Calu3 (cell line): Measurements from ENCODE around the gene HPSE2. TPM values are rescaled to one million over a fixed set of nuclear protein-coding genes. Genes with fewer than 3 reads are reported as not detected.

Source experiments
- BruUV-seq: library from RNA; stranded (reverse); fragments of 400-500 nt; replicated peaks from 2 replicates; lab custom pipeline; 2021; lab: Mats Ljungman, UMichigan
- CTCF ChIA-PET: fragments of 300-600 bp; sonication (Branson Sonifier 250); formaldehyde crosslinking; loops from one replicate; lab custom pipeline; 2022; ENCODE audit warnings: antibody characterized with exemption; lab: Charles Lee
- DNase-seq: peaks from one replicate; pipeline ENCODE4 v3.0.0; 2022
- H3K27ac Mint-ChIP-seq: one replicate; pipeline ENCODE4 v1.8.0; 2022; ENCODE audit warnings: mixed read lengths; ENCODE audit not compliant: unreplicated experiment
- H3K27me3 Mint-ChIP-seq: one replicate; pipeline ENCODE4 v1.8.0; 2022; ENCODE audit warnings: mixed read lengths; ENCODE audit not compliant: unreplicated experiment
- H3K36me3 Mint-ChIP-seq: one replicate; pipeline ENCODE4 v1.8.0; 2022; ENCODE audit warnings: mild to moderate bottlenecking, moderate library complexity, mixed read lengths; ENCODE audit not compliant: insufficient read depth, unreplicated experiment
- H3K4me1 Mint-ChIP-seq: one replicate; pipeline ENCODE4 v1.8.0; 2022; ENCODE audit warnings: mild to moderate bottlenecking, low read depth, mixed read lengths; ENCODE audit not compliant: unreplicated experiment
- H3K4me3 Mint-ChIP-seq: one replicate; pipeline ENCODE4 v1.8.0; 2022; ENCODE audit warnings: mild to moderate bottlenecking, low read depth, moderate library complexity, mixed read lengths; ENCODE audit not compliant: unreplicated experiment
- H3K9me3 Mint-ChIP-seq: one replicate; pipeline ENCODE4 v1.8.0; 2022; ENCODE audit warnings: low read depth, mixed read lengths; ENCODE audit not compliant: unreplicated experiment
- intact Hi-C: fragments of 100-400 bp; cut with micrococcal nuclease; formaldehyde crosslinking; loops from one replicate; pipeline ENCODE4 v1.10.0; 2022; ENCODE audit not compliant: unreplicated experiment
- total RNA-seq: library from RNA; stranded (reverse); gene quantifications from 2 replicates; pipeline ENCODE4 v1.2.3, GENCODE V29; 2022
- TF ChIP-seq, protein P1 (sequence below): fragments of 200-600 bp; IDR thresholded peaks from one replicate; pipeline ENCODE4 v1.8.0; 2022; ENCODE audit warnings: antibody characterized with exemption; ENCODE audit not compliant: unreplicated experiment

The HPSE2 gene
- total RNA-seq, 1 experiment from 2014 or later = not detected

DNA sequence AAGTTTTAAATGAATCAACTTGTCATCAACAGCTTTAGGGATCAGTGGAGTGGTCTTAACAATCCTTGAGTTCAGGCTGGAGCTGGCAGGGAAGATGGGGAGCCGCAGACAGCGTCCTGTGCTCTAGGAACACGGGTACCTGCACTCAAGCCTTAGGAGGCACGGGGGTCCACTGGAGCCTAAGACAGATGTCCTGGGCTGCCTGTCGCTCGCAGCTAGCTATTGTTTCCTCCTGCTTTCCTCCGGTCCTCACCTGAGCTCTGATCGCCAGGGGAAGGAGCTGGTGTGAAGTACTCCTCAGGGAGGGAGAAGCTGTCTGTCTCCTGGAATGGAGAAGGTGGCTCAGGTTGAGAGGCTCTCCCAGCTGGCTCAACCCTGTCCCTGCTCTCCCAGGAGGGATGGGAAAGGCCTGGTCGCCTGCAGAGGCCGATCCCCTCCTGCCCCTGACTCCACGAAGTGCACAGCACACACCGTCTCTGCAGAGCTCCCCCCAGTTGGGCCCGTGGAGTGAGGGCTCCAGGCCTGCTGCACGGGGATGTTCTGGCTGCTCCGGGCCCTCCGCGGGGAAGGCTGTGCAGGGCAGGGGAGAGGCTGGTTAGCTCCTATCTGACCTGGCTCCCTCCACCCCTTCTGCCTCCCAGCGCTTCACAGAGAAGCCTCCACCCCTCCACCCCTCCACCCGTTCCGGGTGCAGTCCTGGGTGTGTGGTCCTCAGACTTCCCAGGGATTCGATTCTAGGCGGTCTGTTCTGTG lies 806.2 kb downstream of the HPSE2 start:
- H3K4me3 Mint-ChIP-seq = no peak overlapping the region
- no peaks in the 10 kb centered on the region for H3K9me3 Mint-ChIP-seq
- BruUV-seq = no TSS peak
- DNase-seq = no peak
- TF ChIP-seq, protein P1, sequence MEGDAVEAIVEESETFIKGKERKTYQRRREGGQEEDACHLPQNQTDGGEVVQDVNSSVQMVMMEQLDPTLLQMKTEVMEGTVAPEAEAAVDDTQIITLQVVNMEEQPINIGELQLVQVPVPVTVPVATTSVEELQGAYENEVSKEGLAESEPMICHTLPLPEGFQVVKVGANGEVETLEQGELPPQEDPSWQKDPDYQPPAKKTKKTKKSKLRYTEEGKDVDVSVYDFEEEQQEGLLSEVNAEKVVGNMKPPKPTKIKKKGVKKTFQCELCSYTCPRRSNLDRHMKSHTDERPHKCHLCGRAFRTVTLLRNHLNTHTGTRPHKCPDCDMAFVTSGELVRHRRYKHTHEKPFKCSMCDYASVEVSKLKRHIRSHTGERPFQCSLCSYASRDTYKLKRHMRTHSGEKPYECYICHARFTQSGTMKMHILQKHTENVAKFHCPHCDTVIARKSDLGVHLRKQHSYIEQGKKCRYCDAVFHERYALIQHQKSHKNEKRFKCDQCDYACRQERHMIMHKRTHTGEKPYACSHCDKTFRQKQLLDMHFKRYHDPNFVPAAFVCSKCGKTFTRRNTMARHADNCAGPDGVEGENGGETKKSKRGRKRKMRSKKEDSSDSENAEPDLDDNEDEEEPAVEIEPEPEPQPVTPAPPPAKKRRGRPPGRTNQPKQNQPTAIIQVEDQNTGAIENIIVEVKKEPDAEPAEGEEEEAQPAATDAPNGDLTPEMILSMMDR = no peak
- no peaks in the 10 kb centered on the region for H3K27me3 Mint-ChIP-seq
- H3K4me1 Mint-ChIP-seq = peaks cover 2% of the 10 kb centered on the region
- CTCF ChIA-PET = no interaction called here
- intact Hi-C loops = no loop called here
- no peak overlapping the region for H3K27ac Mint-ChIP-seq
- H3K36me3 Mint-ChIP-seq = peaks cover 15% of the 10 kb centered on the region

DNA sequence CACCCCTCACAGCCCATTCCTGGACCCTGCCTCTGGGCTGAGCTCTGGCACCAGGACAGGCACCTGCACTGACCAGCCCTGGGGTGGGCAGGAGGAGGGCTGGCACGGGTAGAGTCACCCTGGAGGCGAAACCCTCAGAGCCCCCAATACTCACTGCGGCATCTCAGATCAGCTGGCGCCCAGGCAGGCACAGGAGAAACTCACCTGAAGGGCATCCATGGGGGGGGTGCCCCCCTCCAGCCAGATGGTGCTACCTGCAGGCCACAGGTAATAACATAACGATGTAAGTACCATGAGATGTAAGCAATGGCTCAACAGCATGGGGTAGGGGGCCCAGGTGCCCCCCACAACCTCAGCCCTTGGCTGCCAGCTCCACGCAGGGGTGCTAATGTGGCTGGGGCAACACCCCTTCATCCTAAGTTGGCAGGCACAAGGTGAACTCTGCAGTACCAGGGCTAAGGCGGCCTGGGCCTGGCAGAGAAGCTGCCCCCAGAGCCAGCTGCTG lies 808.6 kb downstream of the HPSE2 start:
- DNase-seq = no peak
- BruUV-seq = no TSS peak
- TF ChIP-seq, protein P1 = no peak
- intact Hi-C loops = no loop called here
- Mint-ChIP-seq H3K27ac (no peak overlapping the region), H3K27me3 (no peaks in the 10 kb centered on the region), H3K9me3 (no peaks in the 10 kb centered on the region), H3K36me3 (peaks cover 15% of the 10 kb centered on the region), H3K4me3 (no peak overlapping the region), H3K4me1 (no peaks in the 10 kb centered on the region)
- CTCF ChIA-PET = no interaction called here

DNA sequence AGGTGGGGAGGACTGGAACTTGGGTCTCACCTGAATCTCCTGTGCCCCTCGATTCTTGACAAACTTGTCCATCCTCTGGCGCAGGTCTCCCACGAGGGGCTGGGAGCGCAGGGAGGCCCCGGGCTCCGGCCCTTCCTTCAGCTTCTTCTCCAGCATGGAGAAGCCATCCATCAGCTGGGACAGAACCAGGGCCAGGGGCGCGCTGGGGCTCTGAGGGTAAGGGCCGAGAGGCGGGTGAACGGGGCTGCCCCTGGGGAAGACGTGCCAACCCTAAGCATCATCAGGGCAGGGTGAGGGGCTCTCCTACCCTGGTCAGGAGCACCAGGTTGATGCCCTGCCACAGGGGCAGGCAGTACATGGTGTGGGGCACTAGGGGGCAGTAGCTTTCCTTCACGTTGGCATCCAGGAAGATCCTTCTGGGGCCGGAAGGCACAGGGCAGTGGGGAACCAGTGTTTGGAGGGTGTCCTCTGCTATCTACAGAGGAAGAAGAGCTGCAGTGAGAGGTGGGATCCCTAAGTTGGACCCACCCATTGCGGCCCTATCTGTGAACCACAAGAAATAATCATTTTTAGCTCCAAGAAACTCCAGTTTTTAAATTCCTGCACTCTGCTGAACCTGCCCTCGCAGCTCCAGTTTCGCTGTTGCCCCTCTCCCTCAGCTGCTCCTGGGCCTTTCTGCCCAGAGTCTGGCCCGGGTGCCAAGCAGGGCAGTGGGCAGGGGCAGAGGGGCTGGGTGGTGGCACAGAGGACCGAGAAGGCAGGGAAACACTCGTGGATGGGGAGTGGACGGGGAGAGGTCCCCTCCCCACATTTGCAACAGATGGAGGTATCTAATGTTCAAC lies 809.9 kb downstream of the HPSE2 start:
- H3K4me1 Mint-ChIP-seq = no peaks in the 10 kb centered on the region
- H3K4me3 Mint-ChIP-seq = no peak overlapping the region
- intact Hi-C loops = no loop called here
- H3K36me3 Mint-ChIP-seq = peaks cover 7% of the 10 kb centered on the region
- H3K27ac Mint-ChIP-seq = no peak overlapping the region
- H3K9me3 Mint-ChIP-seq = no peaks in the 10 kb centered on the region
- H3K27me3 Mint-ChIP-seq = no peaks in the 10 kb centered on the region
- CTCF ChIA-PET = interaction anchor here (0.6 to 1.2 kb wide), 4 partner anchors 9 to 821 kb away, joined by 3 read pairs; partner anchors contain the start of gene PYROXD2
- no TSS peak for BruUV-seq
- peak; percentile 56 for DNase-seq
- TF ChIP-seq, protein P1 = peak; percentile 74

DNA sequence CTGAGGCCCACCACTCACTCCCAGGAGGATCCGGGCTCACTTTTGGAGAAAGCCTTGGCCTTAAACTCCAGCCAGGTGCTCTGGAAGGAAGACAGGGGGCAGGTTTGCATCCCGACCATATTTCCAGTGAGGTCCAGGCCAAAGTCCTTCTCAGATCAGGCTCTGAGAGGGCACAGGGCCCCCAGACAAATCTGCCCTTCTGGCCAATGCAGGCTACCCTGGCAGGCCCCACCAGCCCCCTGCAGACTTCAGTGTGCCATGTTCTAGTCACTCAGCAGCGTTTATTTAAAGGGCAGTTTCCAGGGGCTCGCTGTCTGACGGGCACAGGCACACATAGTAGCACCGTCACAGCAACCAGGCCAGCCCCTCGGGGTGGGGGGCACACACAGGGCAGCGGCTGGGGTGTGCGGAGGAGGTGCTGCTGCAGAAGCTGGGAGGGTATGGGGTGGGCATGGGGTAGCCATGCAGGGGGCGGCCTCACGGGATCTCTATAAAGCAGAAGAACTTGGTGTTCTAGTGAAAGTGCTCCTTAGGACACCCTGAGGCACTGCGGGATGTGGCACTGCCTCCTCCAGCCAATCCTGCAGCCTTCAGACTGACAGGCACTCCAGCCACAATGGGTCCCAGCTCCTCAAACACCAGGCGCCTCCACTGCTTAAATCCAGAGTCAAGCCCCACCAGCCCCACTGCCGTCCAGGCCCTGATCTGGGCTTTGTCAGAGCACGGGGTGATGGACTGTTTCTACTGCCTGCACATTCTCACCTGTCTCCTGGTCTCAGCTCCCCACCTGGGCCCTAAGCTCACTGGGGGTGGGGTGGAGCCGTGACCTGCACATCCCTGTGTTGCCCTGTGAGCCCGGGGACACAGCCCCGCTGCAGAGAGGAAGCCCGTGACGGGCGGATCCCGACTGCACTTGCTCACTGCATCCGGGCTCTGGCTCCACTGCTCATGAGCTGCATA lies 811.1 kb downstream of the HPSE2 start:
- H3K27me3 Mint-ChIP-seq = no peaks in the 10 kb centered on the region
- BruUV-seq = no TSS peak
- H3K27ac Mint-ChIP-seq = no peak overlapping the region
- H3K4me1 Mint-ChIP-seq = no peaks in the 10 kb centered on the region
- no peaks in the 10 kb centered on the region for H3K9me3 Mint-ChIP-seq
- no peak overlapping the region for H3K4me3 Mint-ChIP-seq
- DNase-seq = no peak
- CTCF ChIA-PET = no interaction called here
- intact Hi-C loops = no loop called here
- TF ChIP-seq, protein P1 = no peak
- H3K36me3 Mint-ChIP-seq = no peaks in the 10 kb centered on the region
